ENCODE results near the gene KCNH2. TPM values are rescaled to one million over a fixed set of nuclear protein-coding genes. Genes with fewer than 3 reads are reported as not detected.

KCNH2 gene
- total RNA-seq, 2 donors from 2014 or later, result 0.22 TPM; not detected in 1

DNA sequence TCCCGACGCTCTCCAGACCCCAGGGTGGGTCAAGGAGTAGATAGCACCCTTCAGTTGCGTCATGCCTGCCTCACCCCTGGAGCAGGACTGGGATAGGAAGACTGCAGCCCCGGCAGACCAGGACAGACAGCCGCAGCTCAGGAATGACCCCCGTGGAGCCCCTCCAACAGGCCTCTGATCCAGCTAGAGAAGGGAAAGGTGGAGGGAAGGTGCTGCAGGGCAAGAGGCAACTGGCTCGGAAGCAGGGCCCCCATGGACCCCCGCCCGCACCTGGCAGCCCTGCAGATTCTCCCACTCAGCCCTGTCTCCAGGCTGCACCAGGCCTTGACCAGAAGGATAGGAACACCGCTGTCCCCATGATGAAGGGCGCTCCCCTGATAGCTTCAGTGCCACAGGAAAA lies 7.7 kb downstream of the KCNH2 start:
- ATAC-seq (no peak), DNase-seq (ENCODE audit: low spot score) (no peak)
- Mint-ChIP-seq H3K4me1 (ENCODE audit: low read depth in 2 of 2) (peaks cover 3% of the 10 kb centered on the region in 2 donors), H3K4me3 (no peak overlapping the region), H3K9me3 (no peaks in the 10 kb centered on the region), H3K27ac (no peak overlapping the region), H3K27me3 (peaks cover 19 to 26% of the 10 kb centered on the region in 2 donors), H3K36me3 (no peaks in the 10 kb centered on the region)

DNA sequence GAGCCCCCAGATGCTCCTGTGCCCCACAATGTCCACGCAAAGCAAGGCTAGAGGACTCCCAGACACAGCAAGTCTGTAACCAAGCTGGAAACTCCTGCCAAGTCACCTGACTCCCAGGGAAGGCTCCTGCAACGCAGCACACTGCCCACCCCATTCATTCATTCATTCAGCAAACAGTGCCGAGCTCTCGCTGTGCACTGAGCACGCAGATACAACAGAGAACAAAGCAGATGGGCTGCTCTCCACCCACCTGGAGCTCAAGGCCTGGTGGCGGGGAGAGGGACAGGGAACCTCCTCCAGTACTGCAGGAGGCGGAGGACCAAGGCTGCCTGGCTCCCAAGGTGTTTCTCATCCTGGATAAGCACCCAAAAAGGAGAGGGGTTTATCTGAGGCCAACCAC lies 8.6 kb downstream of the KCNH2 start:
- Mint-ChIP-seq H3K4me3 (no peak overlapping the region), H3K36me3 (no peaks in the 10 kb centered on the region), H3K9me3 (no peaks in the 10 kb centered on the region), H3K27ac (no peak overlapping the region), H3K27me3 (peaks cover 20 to 26% of the 10 kb centered on the region in 2 donors), H3K4me1 (ENCODE audit: low read depth in 2 of 2) (no peaks in the 10 kb centered on the region)
- ATAC-seq (no peak), DNase-seq (ENCODE audit: low spot score) (no peak)

DNA sequence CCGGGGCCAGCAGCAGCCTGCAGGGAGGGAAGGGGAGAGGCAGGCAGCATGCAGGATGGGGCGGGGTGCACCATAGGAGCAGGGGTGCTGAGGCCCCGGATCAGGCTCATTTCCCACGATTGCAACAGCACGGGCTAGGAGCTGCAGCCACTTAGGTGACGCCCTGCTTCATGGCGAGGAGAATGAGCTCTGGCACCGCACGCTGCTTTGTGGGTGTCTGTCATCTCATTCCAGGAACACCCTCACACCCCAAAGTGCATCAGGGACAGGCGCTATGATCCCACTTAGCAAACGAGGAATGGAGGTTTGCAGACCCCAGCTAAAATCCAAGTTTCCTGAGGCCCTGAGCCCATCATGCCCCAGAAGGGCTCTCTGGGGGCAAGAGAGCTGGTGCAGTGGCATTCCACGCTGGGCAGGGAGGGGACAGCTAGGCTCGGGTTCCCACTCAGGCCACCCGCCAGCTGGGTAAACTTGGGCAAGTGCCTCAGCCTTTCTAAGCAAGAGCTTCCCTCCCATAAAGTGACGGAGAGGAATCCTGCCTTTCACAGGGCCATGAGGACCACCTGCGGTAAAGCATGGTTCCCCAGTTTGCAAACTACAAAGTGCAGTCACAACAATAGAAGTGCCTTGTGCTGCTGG lies 9.3 kb downstream of the KCNH2 start:
- no peak overlapping the region for H3K4me3 Mint-ChIP-seq
- DNase-seq (ENCODE audit: low spot score), result no peak

GRCh38 chr7:150968056-150968733 lies 9.9 kb downstream of the KCNH2 start:
- Mint-ChIP-seq H3K36me3 (no peaks in the 10 kb centered on the region), H3K9me3 (no peaks in the 10 kb centered on the region), H3K27ac (no peak overlapping the region), H3K4me1 (ENCODE audit: low read depth in 2 of 2) (peaks cover 0 to under 1% of the 10 kb centered on the region in 2 donors), H3K4me3 (no peak overlapping the region), H3K27me3 (peaks cover 21 to 26% of the 10 kb centered on the region in 2 donors)
- ATAC-seq (no peak), DNase-seq (ENCODE audit: low spot score) (no peak)

More for the DNA sequence above, 9.3 kb downstream of the KCNH2 start:
- Mint-ChIP-seq H3K4me1 (ENCODE audit: low read depth in 2 of 2) (no peaks in the 10 kb centered on the region), H3K36me3 (no peaks in the 10 kb centered on the region), H3K27me3 (peaks cover 20 to 26% of the 10 kb centered on the region in 2 donors), H3K27ac (no peak overlapping the region), H3K9me3 (no peaks in the 10 kb centered on the region)
- no peak for ATAC-seq

DNA sequence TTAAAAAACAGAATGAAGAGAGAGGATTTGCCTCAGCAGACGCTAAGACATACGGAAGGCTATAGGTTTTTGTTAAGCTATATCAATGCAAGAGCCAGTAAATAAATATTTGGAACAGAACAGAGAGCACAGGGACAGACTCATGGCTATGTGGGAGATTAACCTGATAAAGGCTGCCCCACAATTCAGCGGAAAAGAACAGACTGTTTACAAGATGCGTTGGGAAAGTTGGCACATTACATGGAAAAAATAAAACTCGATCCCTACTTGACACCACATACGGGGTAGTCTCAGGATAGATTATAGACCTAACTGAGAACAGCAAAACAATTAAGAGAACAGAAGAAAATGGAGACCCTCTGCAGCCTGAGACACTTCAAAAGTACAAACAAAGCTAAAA lies 10.8 kb downstream of the KCNH2 start:
- Mint-ChIP-seq H3K9me3 (no peaks in the 10 kb centered on the region), H3K27ac (no peak overlapping the region), H3K4me3 (no peak overlapping the region), H3K36me3 (no peaks in the 10 kb centered on the region), H3K4me1 (ENCODE audit: low read depth in 2 of 2) (peaks cover 0 to 6% of the 10 kb centered on the region in 2 donors), H3K27me3 (peaks cover 27 to 29% of the 10 kb centered on the region in 2 donors)
- ATAC-seq (no peak), DNase-seq (ENCODE audit: low spot score) (no peak)

DNA sequence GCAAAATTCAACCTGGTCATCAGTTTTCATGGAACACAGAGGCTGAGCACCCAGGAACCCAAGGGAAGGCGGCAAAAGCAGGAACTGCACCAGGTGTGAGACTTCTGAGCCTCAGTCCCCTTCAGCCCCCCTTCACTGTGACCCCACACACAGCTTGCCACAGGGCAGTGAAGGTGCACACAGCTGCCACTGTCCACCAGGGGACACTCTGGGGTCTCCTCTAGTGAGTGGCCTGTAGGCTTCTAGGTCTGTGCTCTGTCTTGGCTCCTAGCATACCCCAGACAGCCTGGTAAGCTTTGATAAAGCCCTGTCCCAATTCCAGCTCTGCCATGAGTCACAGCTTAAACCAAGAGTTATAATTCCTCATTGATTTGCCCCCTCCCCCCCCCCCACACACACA lies 12.1 kb downstream of the KCNH2 start:
- Mint-ChIP-seq H3K27me3 (peaks cover 28 to 33% of the 10 kb centered on the region in 2 donors), H3K9me3 (no peaks in the 10 kb centered on the region), H3K36me3 (no peaks in the 10 kb centered on the region), H3K4me3 (no peak overlapping the region), H3K4me1 (ENCODE audit: low read depth in 2 of 2) (peaks cover 0 to 7% of the 10 kb centered on the region in 2 donors), H3K27ac (no peak overlapping the region)
- ATAC-seq (no peak), DNase-seq (ENCODE audit: low spot score) (no peak)

- Mint-ChIP-seq H3K4me1 (ENCODE audit: low read depth in 2 of 2) (peaks cover 0 to 7% of the 10 kb centered on the region in 2 donors), H3K27me3 (peaks cover 28 to 39% of the 10 kb centered on the region in 2 donors), H3K4me3 (no peak overlapping the region), H3K36me3 (no peaks in the 10 kb centered on the region), H3K27ac (no peak overlapping the region), H3K9me3 (no peaks in the 10 kb centered on the region)
- DNase-seq (ENCODE audit: low spot score), result no peak
- no peak for ATAC-seq
Observed at GRCh38 chr7:150965273-150965830, 12.8 kb downstream of the KCNH2 start.

DNA sequence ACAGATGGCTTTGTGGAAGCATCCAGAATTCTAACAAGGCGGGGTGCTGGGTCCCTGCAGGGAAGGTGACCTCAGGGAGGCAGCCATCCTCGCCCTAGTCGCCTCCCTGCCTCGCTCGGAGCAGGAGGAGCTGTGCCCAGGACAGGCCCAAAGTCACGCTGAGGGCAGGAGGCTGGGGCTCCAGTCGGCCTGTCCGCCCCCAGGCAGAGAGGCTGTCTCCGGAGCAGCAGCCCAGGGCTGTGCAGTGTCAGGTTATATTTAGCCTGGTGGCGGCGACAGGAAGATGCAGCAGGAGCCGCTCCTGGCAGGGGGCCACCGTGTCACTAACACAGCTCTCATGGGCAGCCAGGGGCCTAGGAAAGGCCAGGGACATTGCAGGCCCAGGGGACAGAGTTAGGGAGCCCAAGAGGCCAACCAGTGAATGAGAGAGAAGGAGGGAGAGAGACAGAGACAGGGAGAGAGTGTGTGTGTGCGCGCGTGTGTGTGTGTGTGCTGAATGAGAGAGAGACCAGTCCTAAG lies 13.5 kb downstream of the KCNH2 start:
- H3K27me3 Mint-ChIP-seq, result peaks cover 33 to 46% of the 10 kb centered on the region in 2 donors
- DNase-seq (ENCODE audit: low spot score) (no peak), ATAC-seq (no peak)
- H3K27ac Mint-ChIP-seq, result no peak overlapping the region
- H3K9me3 Mint-ChIP-seq, result no peaks in the 10 kb centered on the region
- no peak overlapping the region for H3K4me3 Mint-ChIP-seq
- H3K4me1 Mint-ChIP-seq (ENCODE audit: low read depth in 2 of 2), result peaks cover 0 to 10% of the 10 kb centered on the region in 2 donors
- H3K36me3 Mint-ChIP-seq, result no peaks in the 10 kb centered on the region

DNA sequence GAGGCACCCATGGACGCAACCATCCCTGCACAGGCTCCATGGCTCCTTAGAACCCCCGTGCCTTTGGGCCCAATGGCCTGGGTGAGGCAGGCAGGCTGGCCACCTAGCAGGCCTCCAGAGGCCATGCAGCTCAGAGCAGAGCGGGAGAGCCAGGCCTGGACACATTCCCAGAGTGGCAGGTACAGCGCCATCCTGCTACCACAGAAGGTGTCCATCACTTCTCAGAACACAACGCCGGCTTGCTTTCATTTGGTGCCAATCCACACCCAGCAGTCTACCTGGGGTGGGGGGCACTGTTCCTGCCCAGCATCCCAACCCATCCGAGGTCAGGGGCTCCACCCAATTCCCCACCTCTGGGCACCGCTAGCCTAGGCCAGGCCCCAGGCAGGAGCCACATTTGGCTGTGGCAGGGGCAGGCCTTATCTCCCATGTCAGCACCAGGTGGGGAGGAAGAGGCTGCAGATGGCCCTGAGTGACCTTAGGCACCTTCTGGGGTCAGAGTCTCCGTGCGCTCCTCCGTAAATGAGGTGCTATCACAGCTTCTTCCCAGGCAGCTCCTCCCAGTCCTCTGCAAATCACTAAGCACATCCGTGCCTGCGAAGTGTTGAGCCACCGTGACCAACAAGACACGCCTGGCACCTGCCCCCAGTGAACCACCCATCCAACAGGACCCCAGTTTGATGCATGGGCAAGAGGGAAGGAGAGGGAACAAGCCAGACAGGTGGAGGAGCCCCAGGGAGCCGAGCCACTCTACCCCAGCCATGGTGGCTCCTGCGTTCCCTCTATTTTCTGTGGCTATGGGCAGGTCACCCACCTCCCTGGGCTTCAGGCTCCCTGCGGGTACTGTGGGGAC lies 14.2 kb downstream of the KCNH2 start:
- no peaks in the 10 kb centered on the region for H3K9me3 Mint-ChIP-seq
- H3K27me3 Mint-ChIP-seq, result peaks cover 37 to 53% of the 10 kb centered on the region in 2 donors
- DNase-seq (ENCODE audit: low spot score), result no peak
- H3K27ac Mint-ChIP-seq, result no peak overlapping the region
- no peak for ATAC-seq
- H3K36me3 Mint-ChIP-seq, result no peaks in the 10 kb centered on the region
- peaks cover 0 to 10% of the 10 kb centered on the region in 2 donors for H3K4me1 Mint-ChIP-seq (ENCODE audit: low read depth in 2 of 2)
- no peak overlapping the region for H3K4me3 Mint-ChIP-seq

- ATAC-seq, result peak; percentile 70 to 77
- Mint-ChIP-seq H3K4me1 (ENCODE audit: low read depth in 2 of 2) (peaks cover 0 to 10% of the 10 kb centered on the region in 2 donors), H3K9me3 (no peaks in the 10 kb centered on the region), H3K27ac (no peak overlapping the region), H3K27me3 (peaks cover 38 to 49% of the 10 kb centered on the region in 2 donors), H3K4me3 (no peak overlapping the region), H3K36me3 (no peaks in the 10 kb centered on the region)
- DNase-seq (ENCODE audit: low spot score), result no peak
Observed at GRCh38 chr7:150962553-150963399, 15.3 kb downstream of the KCNH2 start.

GRCh38 chr7:150962290-150962552 lies 15.9 kb downstream of the KCNH2 start:
- DNase-seq (ENCODE audit: low spot score) (no peak), ATAC-seq (no peak)
- Mint-ChIP-seq H3K4me3 (no peak overlapping the region), H3K27me3 (peaks cover 38 to 49% of the 10 kb centered on the region in 2 donors), H3K36me3 (no peaks in the 10 kb centered on the region), H3K9me3 (no peaks in the 10 kb centered on the region), H3K4me1 (ENCODE audit: low read depth in 2 of 2) (peaks cover 0 to 10% of the 10 kb centered on the region in 2 donors), H3K27ac (no peak overlapping the region)

GRCh38 chr7:150961510-150962289 lies 16.4 kb downstream of the KCNH2 start:
- no peaks in the 10 kb centered on the region for H3K9me3 Mint-ChIP-seq
- no peak overlapping the region for H3K4me3 Mint-ChIP-seq
- H3K27ac Mint-ChIP-seq, result no peak overlapping the region
- no peak for ATAC-seq
- DNase-seq (ENCODE audit: low spot score), result no peak
- H3K4me1 Mint-ChIP-seq (ENCODE audit: low read depth in 2 of 2), result peaks cover 0 to 10% of the 10 kb centered on the region in 2 donors
- H3K36me3 Mint-ChIP-seq, result no peaks in the 10 kb centered on the region
- H3K27me3 Mint-ChIP-seq, result peaks cover 41 to 49% of the 10 kb centered on the region in 2 donors
